Gastrocnemius medialis (tissue), 4 donors: ENCODE data around the gene ESM1.

Experiments
- POLR2A ChIP-seq, 2 donors: fragments of 450-650 bp; IDR thresholded peaks; one replicate each; pipeline ENCODE4 v1.6.1; 2017; ENCODE audit warnings: antibody characterized with exemption in 2 of 2, mild to moderate bottlenecking in 2 of 2, moderate library complexity in 2 of 2
- TF ChIP-seq, protein P1 (sequence below), 5 experiments: fragments of 450-650 bp in 3 of 5; fragments of 200-600 bp in 2 of 5; sonication (generic) in 2 of 5; IDR thresholded peaks in 4 of 5; conservative IDR thresholded peaks in 1 of 5; 1 replicate in 4 of 5; 2 replicates in 1 of 5; pipeline ENCODE4 v1.5.1; 2016 to 2019; ENCODE audit warnings: antibody characterized with exemption in 5 of 5, mild to moderate bottlenecking in 3 of 5, moderate library complexity in 3 of 5

DNA sequence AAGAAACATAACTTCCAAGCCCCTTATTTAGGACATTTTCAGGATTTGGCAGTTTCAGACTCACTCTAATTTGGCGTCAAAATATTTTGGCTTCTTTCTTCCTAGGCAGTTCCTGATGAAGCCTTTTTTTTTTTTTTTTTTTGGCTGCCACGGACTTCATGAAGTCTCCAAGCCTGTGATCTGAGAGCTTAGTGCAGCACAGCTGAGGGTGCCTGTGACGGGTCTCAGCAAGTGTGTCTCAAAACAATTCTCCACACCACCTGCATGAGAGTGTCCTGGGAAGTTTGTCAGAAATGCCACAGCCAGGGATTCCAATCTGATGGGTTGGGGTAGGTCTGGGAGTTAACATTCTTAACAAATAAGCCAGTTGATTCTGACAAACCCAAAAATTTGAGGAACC, 6.0 kb upstream of the ESM1 start:
- TF ChIP-seq, protein P1, sequence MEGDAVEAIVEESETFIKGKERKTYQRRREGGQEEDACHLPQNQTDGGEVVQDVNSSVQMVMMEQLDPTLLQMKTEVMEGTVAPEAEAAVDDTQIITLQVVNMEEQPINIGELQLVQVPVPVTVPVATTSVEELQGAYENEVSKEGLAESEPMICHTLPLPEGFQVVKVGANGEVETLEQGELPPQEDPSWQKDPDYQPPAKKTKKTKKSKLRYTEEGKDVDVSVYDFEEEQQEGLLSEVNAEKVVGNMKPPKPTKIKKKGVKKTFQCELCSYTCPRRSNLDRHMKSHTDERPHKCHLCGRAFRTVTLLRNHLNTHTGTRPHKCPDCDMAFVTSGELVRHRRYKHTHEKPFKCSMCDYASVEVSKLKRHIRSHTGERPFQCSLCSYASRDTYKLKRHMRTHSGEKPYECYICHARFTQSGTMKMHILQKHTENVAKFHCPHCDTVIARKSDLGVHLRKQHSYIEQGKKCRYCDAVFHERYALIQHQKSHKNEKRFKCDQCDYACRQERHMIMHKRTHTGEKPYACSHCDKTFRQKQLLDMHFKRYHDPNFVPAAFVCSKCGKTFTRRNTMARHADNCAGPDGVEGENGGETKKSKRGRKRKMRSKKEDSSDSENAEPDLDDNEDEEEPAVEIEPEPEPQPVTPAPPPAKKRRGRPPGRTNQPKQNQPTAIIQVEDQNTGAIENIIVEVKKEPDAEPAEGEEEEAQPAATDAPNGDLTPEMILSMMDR (IDR thresholded peaks at IDR 0.05 in 4 of 5, conservative IDR thresholded peaks at IDR 0.05 in 1 of 5), result no peak
- no peak for TF ChIP-seq POLR2A (IDR thresholded peaks at IDR 0.05)
